Measurements from ENCODE around the gene INCA1. TPM values are rescaled to one million over a fixed set of nuclear protein-coding genes. Genes with fewer than 3 reads are reported as not detected.

The INCA1 gene
- total RNA-seq, 1 experiment from 2014 or later = 1.3 TPM

DNA sequence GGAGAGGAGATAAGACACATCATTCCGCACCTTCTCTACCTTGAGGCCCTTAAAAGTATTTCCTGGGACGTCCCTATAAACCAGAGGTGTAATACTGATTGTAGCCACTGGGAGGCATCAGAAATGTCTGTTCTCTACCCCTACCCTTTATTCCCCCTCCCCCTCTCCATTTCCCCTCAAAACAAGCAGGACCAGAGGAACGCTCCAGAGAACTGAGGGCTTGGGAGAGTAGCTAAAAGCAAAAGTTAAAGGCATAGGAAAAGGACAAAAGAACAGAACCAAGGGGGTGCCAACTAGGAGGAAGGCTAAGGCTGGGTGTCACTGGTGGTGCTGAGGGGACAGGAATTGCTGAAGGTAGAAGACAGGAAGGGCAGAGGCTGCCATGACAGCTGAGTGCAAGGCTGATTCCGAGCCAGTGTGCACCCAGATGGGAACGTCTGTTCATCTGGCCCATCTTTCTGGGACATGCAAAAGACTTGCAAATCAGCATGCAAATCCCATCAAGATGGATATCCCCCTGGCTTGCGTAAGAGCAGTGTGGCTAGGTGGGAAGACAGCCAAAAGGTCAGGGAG is 16.6 kb downstream of the INCA1 start:
- H3K23ac ChIP-seq (ENCODE audit: insufficient read length, low read depth, low read length) = no peak overlapping the region
- no peak overlapping the region for H3K14ac ChIP-seq (ENCODE audit: insufficient read depth, low read length)
- H3K79me1 ChIP-seq (ENCODE audit: insufficient read depth, low read depth, low read length, poor library complexity, severe bottlenecking) = no peaks in the 10 kb centered on the region
- peak; percentile 72 for DNase-seq
- no peak overlapping the region for H4K8ac ChIP-seq (replicated peaks; ENCODE audit: insufficient read length, low read depth, low read length)
- no peak overlapping the region for H3K4me2 ChIP-seq (ENCODE audit: insufficient read depth, insufficient read length, low read length)
- H3K4me3 Mint-ChIP-seq = peak overlapping the region in 1 of 2 experiments; percentile 52; a peak in 2 of 5 replicates
- no peak overlapping the region for H2AFZ ChIP-seq (ENCODE audit: low read length)
- H3K56ac ChIP-seq (ENCODE audit: insufficient read length, low read depth, low read length) = no peak overlapping the region
- peaks cover 12% of the 10 kb centered on the region; the same call in 1 of the 2 replicates for H3K27me3 ChIP-seq (ENCODE audit: insufficient read depth, low read length)
- H3K27me3 Mint-ChIP-seq (ENCODE audit: low read depth) = peaks cover 73% of the 10 kb centered on the region
- no peaks in the 10 kb centered on the region for H3K9me3 ChIP-seq (ENCODE audit: control insufficient read depth, low read depth, low read length)
- H2AK5ac ChIP-seq (ENCODE audit: insufficient read length, low read length) = no peak overlapping the region
- H4K91ac ChIP-seq (ENCODE audit: insufficient read length, low read depth, low read length) = no peak overlapping the region
- no peaks in the 10 kb centered on the region for H3K9me3 Mint-ChIP-seq
- no peak overlapping the region for H3K27ac ChIP-seq (ENCODE audit: insufficient read length, low read depth, low read length)
- TF ChIP-seq, protein P1, sequence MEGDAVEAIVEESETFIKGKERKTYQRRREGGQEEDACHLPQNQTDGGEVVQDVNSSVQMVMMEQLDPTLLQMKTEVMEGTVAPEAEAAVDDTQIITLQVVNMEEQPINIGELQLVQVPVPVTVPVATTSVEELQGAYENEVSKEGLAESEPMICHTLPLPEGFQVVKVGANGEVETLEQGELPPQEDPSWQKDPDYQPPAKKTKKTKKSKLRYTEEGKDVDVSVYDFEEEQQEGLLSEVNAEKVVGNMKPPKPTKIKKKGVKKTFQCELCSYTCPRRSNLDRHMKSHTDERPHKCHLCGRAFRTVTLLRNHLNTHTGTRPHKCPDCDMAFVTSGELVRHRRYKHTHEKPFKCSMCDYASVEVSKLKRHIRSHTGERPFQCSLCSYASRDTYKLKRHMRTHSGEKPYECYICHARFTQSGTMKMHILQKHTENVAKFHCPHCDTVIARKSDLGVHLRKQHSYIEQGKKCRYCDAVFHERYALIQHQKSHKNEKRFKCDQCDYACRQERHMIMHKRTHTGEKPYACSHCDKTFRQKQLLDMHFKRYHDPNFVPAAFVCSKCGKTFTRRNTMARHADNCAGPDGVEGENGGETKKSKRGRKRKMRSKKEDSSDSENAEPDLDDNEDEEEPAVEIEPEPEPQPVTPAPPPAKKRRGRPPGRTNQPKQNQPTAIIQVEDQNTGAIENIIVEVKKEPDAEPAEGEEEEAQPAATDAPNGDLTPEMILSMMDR (conservative IDR thresholded peaks at IDR 0.05) = peak; percentile 81
- no peak overlapping the region for H2BK120ac ChIP-seq (ENCODE audit: low read depth, low read length, poor library complexity, severe bottlenecking)
- H3K9ac ChIP-seq (ENCODE audit: extremely low read depth, insufficient read length, low read length) = no peak overlapping the region
- WGBS (ENCODE audit: extremely low coverage, insufficient read length, low lambda C conversion rate) = no CpG with 5 or more reads among the region's 6 CpGs
- H3K36me3 Mint-ChIP-seq (ENCODE audit: insufficient read depth in 1 of 3, low read depth in 3 of 3) = peaks cover 0 to 32% (median 4%) of the 10 kb centered on the region in 3 experiments; a peak in 3 of 7 replicates
- no peak overlapping the region for H2BK12ac ChIP-seq (ENCODE audit: insufficient read length, low read depth, low read length)
- no peaks in the 10 kb centered on the region for H4K20me1 ChIP-seq (ENCODE audit: control insufficient read depth, insufficient read depth, insufficient read length)
- H2BK15ac ChIP-seq (ENCODE audit: low read depth, low read length) = no peak overlapping the region
- H3T11ph ChIP-seq (ENCODE audit: low read length) = no peak overlapping the region
- H3K4me1 ChIP-seq (ENCODE audit: insufficient read depth, low read length) = peaks cover 4% of the 10 kb centered on the region; the same call in 1 of the 2 replicates
- no peak overlapping the region for H3K4ac ChIP-seq (ENCODE audit: low read depth, low read length)
- H3K79me2 ChIP-seq (ENCODE audit: insufficient read depth, low read length) = no peaks in the 10 kb centered on the region
- no peak overlapping the region for H2BK5ac ChIP-seq (ENCODE audit: insufficient read length, low read length)
- no peak overlapping the region for H3K18ac ChIP-seq (ENCODE audit: insufficient read length, low read depth, low read length)
- H3K23me2 ChIP-seq (ENCODE audit: insufficient read length, low read depth, low read length, poor library complexity, severe bottlenecking) = no peaks in the 10 kb centered on the region
- H3K27ac Mint-ChIP-seq = peak overlapping the region in 1 of 3 experiments; percentile 66; a peak in 1 of 7 replicates
- no peak overlapping the region for H4K5ac ChIP-seq (ENCODE audit: insufficient read length, low read depth, low read length)
- H3K4me1 Mint-ChIP-seq = peaks cover 7 to 10% of the 10 kb centered on the region in 2 experiments
- H2BK20ac ChIP-seq (ENCODE audit: low read depth, low read length, poor library complexity, severe bottlenecking) = no peak overlapping the region

All from H9 (cell line).